Naive thymus-derived CD8-positive, alpha-beta T cell (primary cell): ENCODE measurements around the gene VAPA. TPM values are rescaled to one million over a fixed set of nuclear protein-coding genes. Genes with fewer than 3 reads are reported as not detected.
"Not testable (repeated sequence)": the region's sequence is repeated elsewhere in the genome, so short reads cannot be mapped to it uniquely, and the experiment has no call there.

Experiments used
- ATAC-seq, 2 donors: fragments of 150-1000 bp; cut with Tn5 transposase in 1 of 2; sonication (Bioruptor Pico), chemical (Tn5 transposase) in 1 of 2; 1 replicate in 1 of 2; 2 replicates in 1 of 2; pipeline ENCODE4 v1.10.0; 2021; ENCODE audit warnings: mild to moderate bottlenecking in 2 of 2, moderate library complexity in 2 of 2
- POLR2A ChIA-PET: fragments of 350-600 bp; sonication (Branson Sonifier 250); formaldehyde crosslinking; loops from one replicate; lab custom pipeline; 2021; ENCODE audit warnings: antibody characterized with exemption; lab: Charles Lee
- DNase-seq, 10 donors: peaks; one replicate each; pipeline versions ENCODE4 v3.0.0 to v3.0.0-alpha.2; 2020 to 2022
- H3K27ac Mint-ChIP-seq, 10 donors: one replicate each; pipeline ENCODE4 v1.8.0; 2020 to 2022; ENCODE audit warnings: mild to moderate bottlenecking in 10 of 10, mixed read lengths in 10 of 10, moderate library complexity in 4 of 10, inconsistent platforms in 1 of 10
- H3K27me3 Mint-ChIP-seq, 5 donors: one replicate each; pipeline ENCODE4 v1.8.0; 2021 to 2022; ENCODE audit warnings: mixed read lengths in 5 of 5
- H3K36me3 Mint-ChIP-seq, 3 donors: one replicate each; pipeline ENCODE4 v1.8.0; 2020 to 2022; ENCODE audit warnings: mixed read lengths in 3 of 3, mild to moderate bottlenecking in 2 of 3, inconsistent platforms in 1 of 3
- H3K4me1 Mint-ChIP-seq, 4 donors: one replicate each; pipeline ENCODE4 v1.8.0; 2021 to 2022; ENCODE audit warnings: mixed read lengths in 4 of 4
- H3K4me3 Mint-ChIP-seq, 10 donors: one replicate each; pipeline ENCODE4 v1.8.0; 2020 to 2022; ENCODE audit warnings: mild to moderate bottlenecking in 10 of 10, mixed read lengths in 10 of 10, moderate library complexity in 6 of 10, inconsistent platforms in 1 of 10
- H3K9me3 Mint-ChIP-seq, 9 donors: one replicate each; pipeline ENCODE4 v1.8.0; 2020 to 2022; ENCODE audit warnings: mixed read lengths in 9 of 9, mild to moderate bottlenecking in 3 of 9, inconsistent platforms in 1 of 9, moderate library complexity in 1 of 9
- polyA plus RNA-seq, 3 donors: library from polyadenylated mRNA; unstranded; fragments of 300-500 nt; fragmentation: Illumina TruSeq; gene quantifications; one replicate each; pipeline ENCODE4 v1.2.3, GENCODE V29; 2021
- total RNA-seq, 8 experiments: library from RNA in 2 of 8; stranded (reverse) in 2 of 8; gene quantifications; one replicate each; pipeline ENCODE4 v1.2.3 and lab custom pipeline; 2021 to 2026

Gene VAPA
- total and polyA plus RNA-seq, 5 experiments from 2014 or later, result 119 to 214 (median 187) TPM

GRCh38 chr18:9891515-9891914, 22.3 kb upstream of the VAPA start:
- H3K9me3 Mint-ChIP-seq, POLR2A ChIA-PET, H3K27ac Mint-ChIP-seq, H3K4me3 Mint-ChIP-seq, H3K27me3 Mint-ChIP-seq, DNase-seq, H3K36me3 Mint-ChIP-seq, ATAC-seq, H3K4me1 Mint-ChIP-seq: not testable (repeated sequence)

- no peaks in the 10 kb centered on the region for H3K36me3 Mint-ChIP-seq
- no peaks in the 10 kb centered on the region for H3K4me1 Mint-ChIP-seq
- no peak overlapping the region for H3K27ac Mint-ChIP-seq
- peaks cover 0 to 2% (median 0%) of the 10 kb centered on the region in 5 donors for H3K27me3 Mint-ChIP-seq
- POLR2A ChIA-PET, result no interaction called here
- no peak overlapping the region for H3K4me3 Mint-ChIP-seq
- H3K9me3 Mint-ChIP-seq, result no peaks in the 10 kb centered on the region
- no peak for DNase-seq
- ATAC-seq, result no peak
Measured at GRCh38 chr18:9894454-9895068, 19.3 kb upstream of the VAPA start.

- Mint-ChIP-seq H3K9me3 (no peaks in the 10 kb centered on the region), H3K27ac (no peak overlapping the region), H3K4me3 (no peak overlapping the region), H3K4me1 (no peaks in the 10 kb centered on the region), H3K36me3 (no peaks in the 10 kb centered on the region), H3K27me3 (peaks cover 0 to 2% (median 0%) of the 10 kb centered on the region in 5 donors)
- DNase-seq (no peak), ATAC-seq (no peak)
- POLR2A ChIA-PET, result no interaction called here
Measured at GRCh38 chr18:9897129-9897528, 16.7 kb upstream of the VAPA start.

GRCh38 chr18:9897787-9898291, 16.0 kb upstream of the VAPA start:
- H3K4me1 Mint-ChIP-seq, DNase-seq, H3K9me3 Mint-ChIP-seq, H3K4me3 Mint-ChIP-seq, H3K27ac Mint-ChIP-seq, H3K36me3 Mint-ChIP-seq, POLR2A ChIA-PET, H3K27me3 Mint-ChIP-seq, ATAC-seq: not testable (repeated sequence)

GRCh38 chr18:9898792-9899549, 14.8 kb upstream of the VAPA start:
- H3K4me1 Mint-ChIP-seq, result no peaks in the 10 kb centered on the region

GRCh38 chr18:9899550-9899930, 14.3 kb upstream of the VAPA start:
- H3K27me3 Mint-ChIP-seq, ATAC-seq, H3K36me3 Mint-ChIP-seq, DNase-seq, H3K27ac Mint-ChIP-seq, H3K4me1 Mint-ChIP-seq, H3K4me3 Mint-ChIP-seq, H3K9me3 Mint-ChIP-seq: not testable (repeated sequence)
- POLR2A ChIA-PET, result interaction anchor here (0.6 kb wide), 1 partner anchor 13 kb away, joined by 3 read pairs; no protein-coding TSS in a partner anchor

More at GRCh38 chr18:9898792-9899549, 14.8 kb upstream of the VAPA start:
- Mint-ChIP-seq H3K36me3 (peaks cover 0 to 3% (median 0%) of the 10 kb centered on the region in 3 donors), H3K27me3 (peaks cover 0 to 6% (median 3%) of the 10 kb centered on the region in 5 donors), H3K9me3 (no peaks in the 10 kb centered on the region), H3K4me3 (no peak overlapping the region), H3K27ac (no peak overlapping the region)
- ATAC-seq (no peak), DNase-seq (no peak)
- POLR2A ChIA-PET, result interaction anchor here (0.6 kb wide), 1 partner anchor 13 kb away, joined by 3 read pairs; no protein-coding TSS in a partner anchor

- no peak overlapping the region for H3K27ac Mint-ChIP-seq
- peaks cover 0 to 3% (median 0%) of the 10 kb centered on the region in 3 donors for H3K36me3 Mint-ChIP-seq
- POLR2A ChIA-PET, result no interaction called here
- no peaks in the 10 kb centered on the region for H3K9me3 Mint-ChIP-seq
- peaks cover 2 to 9% (median 5%) of the 10 kb centered on the region in 5 donors for H3K27me3 Mint-ChIP-seq
- no peaks in the 10 kb centered on the region for H3K4me1 Mint-ChIP-seq
- no peak overlapping the region for H3K4me3 Mint-ChIP-seq
- DNase-seq, result no peak
- no peak for ATAC-seq
Measured at GRCh38 chr18:9900699-9901098, 13.1 kb upstream of the VAPA start.

GRCh38 chr18:9901377-9901776, 12.4 kb upstream of the VAPA start:
- Mint-ChIP-seq H3K9me3 (no peaks in the 10 kb centered on the region), H3K27ac (no peak overlapping the region), H3K4me1 (no peaks in the 10 kb centered on the region), H3K4me3 (no peak overlapping the region), H3K27me3 (peaks cover 3 to 12% (median 9%) of the 10 kb centered on the region in 5 donors), H3K36me3 (peaks cover 0 to 3% (median 0%) of the 10 kb centered on the region in 3 donors)
- DNase-seq, result no peak
- POLR2A ChIA-PET, result no interaction called here
- no peak for ATAC-seq

- H3K9me3 Mint-ChIP-seq, H3K36me3 Mint-ChIP-seq, ATAC-seq, DNase-seq, POLR2A ChIA-PET, H3K4me1 Mint-ChIP-seq, H3K27ac Mint-ChIP-seq, H3K4me3 Mint-ChIP-seq: not testable (repeated sequence)
- peaks cover 5 to 19% (median 11%) of the 10 kb centered on the region in 5 donors for H3K27me3 Mint-ChIP-seq
Measured at GRCh38 chr18:9902264-9902663, 11.6 kb upstream of the VAPA start.

GRCh38 chr18:9902832-9903231, 11.0 kb upstream of the VAPA start:
- no peak for ATAC-seq
- POLR2A ChIA-PET, result no interaction called here
- H3K36me3 Mint-ChIP-seq, result peaks cover 0 to 3% (median 0%) of the 10 kb centered on the region in 3 donors
- no peaks in the 10 kb centered on the region for H3K4me1 Mint-ChIP-seq
- H3K27ac Mint-ChIP-seq, result no peak overlapping the region
- no peaks in the 10 kb centered on the region for H3K9me3 Mint-ChIP-seq
- no peak overlapping the region for H3K4me3 Mint-ChIP-seq
- no peak for DNase-seq
- peaks cover 5 to 25% (median 11%) of the 10 kb centered on the region in 5 donors for H3K27me3 Mint-ChIP-seq

GRCh38 chr18:9905401-9905922, 8.4 kb upstream of the VAPA start:
- no peak overlapping the region for H3K27ac Mint-ChIP-seq
- POLR2A ChIA-PET, result no interaction called here
- H3K36me3 Mint-ChIP-seq, result peaks cover 0 to 3% (median 0%) of the 10 kb centered on the region in 3 donors
- H3K27me3 Mint-ChIP-seq, result peaks cover 6 to 27% (median 12%) of the 10 kb centered on the region in 5 donors
- DNase-seq, result no peak
- ATAC-seq, result no peak
- no peak overlapping the region for H3K4me3 Mint-ChIP-seq
- no peaks in the 10 kb centered on the region for H3K9me3 Mint-ChIP-seq
- H3K4me1 Mint-ChIP-seq, result no peaks in the 10 kb centered on the region

- POLR2A ChIA-PET, result interaction anchor here (1.2 kb wide), 1 partner anchor 8 kb away, joined by 5 read pairs; no protein-coding TSS in a partner anchor
- Mint-ChIP-seq H3K36me3 (peaks cover 0 to 3% (median 0%) of the 10 kb centered on the region in 3 donors), H3K27ac (no peak overlapping the region), H3K9me3 (no peaks in the 10 kb centered on the region), H3K4me1 (peaks cover 0 to 1% (median 0%) of the 10 kb centered on the region in 4 donors), H3K27me3 (peaks cover 6 to 27% (median 11%) of the 10 kb centered on the region in 5 donors), H3K4me3 (no peak overlapping the region)
- DNase-seq, result no peak
- ATAC-seq, result no peak
Measured at GRCh38 chr18:9906481-9906880, 7.3 kb upstream of the VAPA start.

- peaks cover 5 to 27% (median 11%) of the 10 kb centered on the region in 5 donors for H3K27me3 Mint-ChIP-seq
- POLR2A ChIA-PET, result no interaction called here
- H3K27ac Mint-ChIP-seq, result no peak overlapping the region
- peaks cover 0 to 3% (median 0%) of the 10 kb centered on the region in 3 donors for H3K36me3 Mint-ChIP-seq
- no peak for ATAC-seq
- no peak for DNase-seq
- H3K9me3 Mint-ChIP-seq, result no peaks in the 10 kb centered on the region
- H3K4me1 Mint-ChIP-seq, result peaks cover 0 to 3% (median 1%) of the 10 kb centered on the region in 4 donors
- H3K4me3 Mint-ChIP-seq, result no peak overlapping the region
Measured at GRCh38 chr18:9907867-9908266, 5.9 kb upstream of the VAPA start.
